GM12864 (cell line): ENCODE data around the gene RPGRIP1.
"Not testable (repeated sequence)": the region's sequence is repeated elsewhere in the genome, so short reads cannot be mapped to it uniquely, and the experiment has no call there.

Experiments used
- DNase-seq: peaks from one replicate; pipeline ENCODE4 v3.0.0-alpha.2; 2011; ENCODE audit warnings: low read depth
- H3K4me3 ChIP-seq: 2 replicates; pipeline ENCODE4 v1.5.1; 2011; ENCODE audit warnings: mild to moderate bottlenecking, low read depth, low read length, control low read depth
- CTCF ChIP-seq: IDR thresholded peaks from 2 replicates; pipeline ENCODE4 v1.5.1; 2011; ENCODE audit warnings: low read depth, mild to moderate bottlenecking, moderate library complexity, low read length, control low read depth, inconsistent platforms; ENCODE audit errors: missing control alignments

The RPGRIP1 gene

GRCh38 chr14:21252149-21252548, 27.7 kb upstream of the RPGRIP1 start:
- no peak for DNase-seq
- no peak for TF ChIP-seq CTCF
- H3K4me3 ChIP-seq = no peak overlapping the region

GRCh38 chr14:21255385-21256101, 24.3 kb upstream of the RPGRIP1 start:
- TF ChIP-seq CTCF = no peak
- H3K4me3 ChIP-seq = no peak overlapping the region
- DNase-seq = no peak

DNA sequence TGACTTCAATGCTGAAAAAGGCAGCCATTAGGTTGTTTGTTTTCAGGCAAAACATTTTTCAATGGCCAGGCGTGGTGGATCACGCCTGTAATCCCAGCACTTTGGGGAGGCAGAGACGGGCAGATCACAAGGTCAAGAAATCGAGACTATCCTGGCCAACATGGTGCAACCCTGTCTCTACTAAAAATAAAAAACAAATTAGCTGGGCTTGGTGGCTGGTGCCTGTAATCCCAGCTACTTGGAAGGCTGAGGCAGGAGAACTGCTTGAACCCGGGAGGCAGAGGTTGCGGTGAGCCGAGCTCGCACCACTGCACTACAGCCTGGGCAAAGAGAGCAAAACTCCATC, 23.8 kb upstream of the RPGRIP1 start:
- H3K4me3 ChIP-seq, DNase-seq: not testable (repeated sequence)

- H3K4me3 ChIP-seq = no peak overlapping the region
- no peak for DNase-seq
- no peak for TF ChIP-seq CTCF
Measured at GRCh38 chr14:21256539-21257393, 23.1 kb upstream of the RPGRIP1 start.

DNA sequence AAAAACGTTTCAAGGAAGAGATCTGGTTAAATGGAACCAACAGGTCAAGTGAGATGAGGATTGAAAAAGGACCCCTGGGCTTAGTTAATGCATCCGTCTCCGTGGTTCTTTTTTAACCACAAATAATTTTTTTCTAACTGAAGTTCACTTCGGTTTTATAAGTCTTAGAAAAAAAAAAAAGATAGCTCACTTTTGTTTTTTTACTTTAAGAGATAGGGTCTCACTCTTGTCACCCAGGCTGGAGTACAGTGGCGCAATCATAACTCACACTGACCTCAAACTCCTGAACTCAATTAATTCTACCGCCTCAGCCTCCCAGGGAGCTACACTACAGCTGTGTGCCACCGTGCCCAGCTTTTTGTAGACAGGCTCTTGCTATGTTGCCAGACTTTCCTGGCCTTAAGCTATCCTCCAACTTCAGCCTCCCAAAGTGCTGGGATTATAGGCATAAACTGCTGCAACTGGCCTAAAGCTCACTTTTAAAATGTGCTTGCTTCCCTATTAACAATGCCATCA, 22.4 kb upstream of the RPGRIP1 start:
- no peak for DNase-seq
- no peak overlapping the region for H3K4me3 ChIP-seq
- no peak for TF ChIP-seq CTCF

DNA sequence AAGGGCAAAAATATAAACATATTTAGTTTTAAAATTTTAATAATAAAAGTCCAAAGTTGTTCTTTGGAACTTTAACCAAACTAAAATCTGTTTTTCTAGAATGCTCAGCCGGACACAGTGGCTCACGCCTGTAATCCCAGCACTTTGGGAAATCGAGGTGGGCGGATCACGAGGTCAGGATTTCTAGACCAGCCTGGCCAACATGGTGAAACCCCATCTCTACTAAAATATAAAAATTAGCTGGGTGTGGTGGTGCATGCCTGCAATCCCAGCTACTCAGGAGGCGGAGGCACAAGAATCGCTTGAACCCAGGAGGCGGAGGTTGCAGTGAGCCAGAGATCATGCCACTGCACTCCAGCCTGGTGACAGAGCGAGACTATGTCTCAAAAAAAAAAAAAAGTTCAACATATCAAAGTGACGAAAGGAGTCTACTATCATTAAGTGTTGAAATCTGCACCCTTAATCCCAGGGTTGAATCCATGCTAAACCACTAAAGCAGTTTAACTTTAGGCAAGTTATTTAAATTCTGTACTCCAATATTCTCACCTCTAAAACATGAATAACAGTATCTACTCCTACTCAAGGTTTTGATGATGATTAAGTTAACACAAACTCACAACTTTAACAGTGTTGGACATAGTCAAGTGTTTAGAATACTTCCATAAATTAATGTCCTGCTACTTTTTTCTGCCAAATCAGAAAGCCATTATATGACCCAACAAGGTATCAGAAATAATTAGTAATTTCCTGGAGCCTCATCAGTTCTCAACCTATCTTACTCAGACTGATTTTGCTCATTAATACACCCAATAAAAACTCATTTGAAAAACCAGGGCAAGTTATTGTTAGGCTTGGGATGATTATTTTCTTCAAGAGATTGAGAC, 21.6 kb upstream of the RPGRIP1 start:
- H3K4me3 ChIP-seq = no peak overlapping the region
- DNase-seq = no peak
- TF ChIP-seq CTCF = no peak
